ENCODE measurements around the gene SEMA4C. TPM values are rescaled to one million over a fixed set of nuclear protein-coding genes. Genes with fewer than 3 reads are reported as not detected.

Gene SEMA4C
- total and polyA plus RNA-seq, 9 of the 15 experiments (the other 6 are each of a cell fraction or from before 2014, with no cell fraction given) = 0.32 to 59.7 (median 23.9) TPM

GRCh38 chr2:96816127-96816835 is 53.6 kb downstream of the SEMA4C start, which contains the start of gene CNNM3 (continued):
- TF ChIP-seq UBTF (IDR thresholded peaks at IDR 0.05; ENCODE audit: borderline replicate concordance in 1 of 2, low read depth in 2 of 2, low read length in 2 of 2) (peak; percentile 23 to 64; a peak in 1 of 4 replicates), HINFP (tag; conservative IDR thresholded peaks at IDR 0.05; ENCODE audit: low read depth) (no peak), PTTG1 (tag; IDR thresholded peaks at IDR 0.05; ENCODE audit: low read depth) (no peak), PCBP2 (IDR thresholded peaks at IDR 0.05; ENCODE audit: low read depth, low read length, poor library complexity, severe bottlenecking) (no peak), NFYB (IDR thresholded peaks at IDR 0.05; ENCODE audit: extremely low read depth, insufficient read length) (peak; percentile 56), ZNF780A (CRISPR knock-in tag; IDR thresholded peaks at IDR 0.05) (no peak), SETDB1 (IDR thresholded peaks at IDR 0.05; ENCODE audit: low read length) (no peak), GTF2E2 (tag; IDR thresholded peaks at IDR 0.05) (no peak), RHOXF2B (CRISPR knock-in tag; conservative IDR thresholded peaks at IDR 0.05) (no peak), NR0B1 (IDR thresholded peaks at IDR 0.05; ENCODE audit: partially characterized antibody) (no peak), KDM1A (IDR thresholded peaks at IDR 0.05) (no peak), FOXM1 (IDR thresholded peaks at IDR 0.05; ENCODE audit: low read depth) (no peak), FOXM1 (CRISPR knock-in tag; IDR thresholded peaks at IDR 0.05; ENCODE audit: low read depth) (0 out of 2 replicates have a peak, but pooled peaks have one; percentile 56), SP1 (CRISPR knock-in tag; IDR thresholded peaks at IDR 0.05) (no peak), CREM (IDR thresholded peaks at IDR 0.05; ENCODE audit: low read depth) (peak; percentile 55), SLC30A9 (CRISPR knock-in tag; IDR thresholded peaks at IDR 0.05) (no peak), ZBTB33 (CRISPR knock-in tag; IDR thresholded peaks at IDR 0.05) (peak; percentile 65), ARHGAP35 (IDR thresholded peaks at IDR 0.05; ENCODE audit: partially characterized antibody) (no peak), ZNF696 (CRISPR knock-in tag; conservative IDR thresholded peaks at IDR 0.05) (no peak)
